Erythroblast (primary cell): ENCODE data around the gene GRM8.

Experiments used
- GATA1 ChIP-seq: IDR thresholded peaks from 2 replicates; pipeline ENCODE4 v1.6.1; 2011; ENCODE audit warnings: low read depth, mild to moderate bottlenecking, control low read depth, low read length, moderate library complexity
- POLR2A ChIP-seq: IDR thresholded peaks from 2 replicates; pipeline ENCODE4 v1.6.1; 2011; ENCODE audit warnings: mild to moderate bottlenecking, low read length

DNA sequence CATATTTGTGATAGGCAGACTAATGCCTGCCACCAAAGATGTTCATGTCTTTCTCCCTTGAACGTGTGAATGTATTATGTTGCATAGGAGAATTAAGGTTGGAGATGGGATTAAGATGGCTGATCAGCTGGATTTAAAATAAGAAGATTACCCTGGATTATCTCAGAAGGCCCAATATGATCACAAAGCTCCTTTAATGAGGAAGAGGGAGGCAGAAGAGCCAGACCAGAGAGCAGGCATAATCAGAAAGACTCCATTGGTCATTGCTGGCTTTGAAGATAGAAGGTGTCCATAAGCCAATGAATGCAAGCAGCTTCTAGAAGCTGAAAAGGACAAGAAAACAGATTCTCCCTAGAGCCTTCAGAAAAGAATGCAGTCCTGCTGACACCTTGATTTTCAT is 410.3 kb downstream of the GRM8 start:
- TF ChIP-seq POLR2A (no peak), GATA1 (no peak)
